ENCODE measurements around the gene PCSK7.

PCSK7 gene

GRCh38 chr11:117193130-117194020 lies 38.5 kb downstream of the PCSK7 start:
- peaks cover 32% of the 10 kb centered on the region for H3K36me3 ChIP-seq
- H3K4me3 ChIP-seq (ENCODE audit: low read depth in 1 of 2, low read length in 1 of 2), result no peak overlapping the region
- no peaks in the 10 kb centered on the region for H3K27me3 ChIP-seq
- H3K4me1 ChIP-seq (ENCODE audit: control insufficient read depth in 1 of 2, insufficient read depth in 1 of 2, low read depth in 1 of 2, low read length in 1 of 2), result no peaks in the 10 kb centered on the region
- no peaks in the 10 kb centered on the region for H3K9me3 ChIP-seq
- TF ChIP-seq CTCF (IDR thresholded peaks at IDR 0.05), result no peak
- H3K27ac ChIP-seq, result no peak overlapping the region

DNA sequence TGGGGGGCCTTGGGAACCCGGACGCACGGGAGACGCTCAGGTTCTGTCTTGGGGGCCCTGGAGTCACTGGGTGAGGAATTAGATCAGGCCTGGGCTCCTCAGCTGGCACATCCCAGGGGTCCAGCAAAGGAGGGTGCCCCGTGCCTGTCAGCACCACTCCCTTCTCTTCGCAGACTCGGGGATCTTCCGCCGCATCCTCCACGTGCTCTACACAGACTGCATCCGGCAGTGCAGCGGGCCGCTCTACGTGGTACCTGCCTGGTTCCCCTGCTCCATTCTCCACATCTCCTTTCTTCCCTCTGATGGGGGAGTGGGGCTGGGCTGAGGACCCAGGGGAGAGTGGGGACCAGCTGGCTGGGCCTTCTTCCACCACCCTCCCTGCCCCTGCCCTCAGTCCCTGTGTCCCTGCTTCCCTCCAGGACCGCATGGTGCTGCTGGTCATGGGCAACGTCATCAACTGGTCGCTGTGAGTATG lies 39.4 kb downstream of the PCSK7 start:
- TF ChIP-seq CTCF (IDR thresholded peaks at IDR 0.05), result no peak
- Histone ChIP-seq H3K36me3 (peaks cover 34% of the 10 kb centered on the region), H3K4me3 (ENCODE audit: low read depth in 1 of 2, low read length in 1 of 2) (no peak overlapping the region), H3K27me3 (no peaks in the 10 kb centered on the region), H3K27ac (no peak overlapping the region), H3K9me3 (no peaks in the 10 kb centered on the region), H3K4me1 (ENCODE audit: control insufficient read depth in 1 of 2, insufficient read depth in 1 of 2, low read depth in 1 of 2, low read length in 1 of 2) (no peaks in the 10 kb centered on the region)

GRCh38 chr11:117191680-117192400 lies 40.0 kb downstream of the PCSK7 start:
- Histone ChIP-seq H3K4me1 (ENCODE audit: control insufficient read depth in 1 of 2, insufficient read depth in 1 of 2, low read depth in 1 of 2, low read length in 1 of 2) (no peaks in the 10 kb centered on the region), H3K27ac (no peak overlapping the region), H3K27me3 (no peaks in the 10 kb centered on the region), H3K36me3 (peaks cover 36% of the 10 kb centered on the region), H3K9me3 (no peaks in the 10 kb centered on the region), H3K4me3 (ENCODE audit: low read depth in 1 of 2, low read length in 1 of 2) (no peak overlapping the region)
- TF ChIP-seq CTCF (IDR thresholded peaks at IDR 0.05), result no peak

- peaks cover 36% of the 10 kb centered on the region for H3K36me3 ChIP-seq
These were observed 41.8 kb downstream of the PCSK7 start for GRCh38 chr11:117189941-117190544.

More at GRCh38 chr11:117189941-117190544, 41.8 kb downstream of the PCSK7 start:
- TF ChIP-seq CTCF (IDR thresholded peaks at IDR 0.05), result no peak
- no peaks in the 10 kb centered on the region for H3K4me1 ChIP-seq (ENCODE audit: control insufficient read depth in 1 of 2, insufficient read depth in 1 of 2, low read depth in 1 of 2, low read length in 1 of 2)
- H3K9me3 ChIP-seq, result no peaks in the 10 kb centered on the region
- H3K27ac ChIP-seq, result no peak overlapping the region
- H3K27me3 ChIP-seq, result no peaks in the 10 kb centered on the region
- H3K4me3 ChIP-seq (ENCODE audit: low read depth in 1 of 2, low read length in 1 of 2), result no peak overlapping the region

Data from neutrophil (primary cell).